Measurements from ENCODE around the gene FAM83F.

GRCh38 chr22:40010746-40011145 is 16.0 kb downstream of the FAM83F start:
- TF ChIP-seq, protein P1, sequence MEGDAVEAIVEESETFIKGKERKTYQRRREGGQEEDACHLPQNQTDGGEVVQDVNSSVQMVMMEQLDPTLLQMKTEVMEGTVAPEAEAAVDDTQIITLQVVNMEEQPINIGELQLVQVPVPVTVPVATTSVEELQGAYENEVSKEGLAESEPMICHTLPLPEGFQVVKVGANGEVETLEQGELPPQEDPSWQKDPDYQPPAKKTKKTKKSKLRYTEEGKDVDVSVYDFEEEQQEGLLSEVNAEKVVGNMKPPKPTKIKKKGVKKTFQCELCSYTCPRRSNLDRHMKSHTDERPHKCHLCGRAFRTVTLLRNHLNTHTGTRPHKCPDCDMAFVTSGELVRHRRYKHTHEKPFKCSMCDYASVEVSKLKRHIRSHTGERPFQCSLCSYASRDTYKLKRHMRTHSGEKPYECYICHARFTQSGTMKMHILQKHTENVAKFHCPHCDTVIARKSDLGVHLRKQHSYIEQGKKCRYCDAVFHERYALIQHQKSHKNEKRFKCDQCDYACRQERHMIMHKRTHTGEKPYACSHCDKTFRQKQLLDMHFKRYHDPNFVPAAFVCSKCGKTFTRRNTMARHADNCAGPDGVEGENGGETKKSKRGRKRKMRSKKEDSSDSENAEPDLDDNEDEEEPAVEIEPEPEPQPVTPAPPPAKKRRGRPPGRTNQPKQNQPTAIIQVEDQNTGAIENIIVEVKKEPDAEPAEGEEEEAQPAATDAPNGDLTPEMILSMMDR (IDR thresholded peaks at IDR 0.05): no peak
- TF ChIP-seq POLR2A (IDR thresholded peaks at IDR 0.05): no peak
